NCI-H2227 (cell line): Measurements from ENCODE around the gene YARS2.

Source experiments
- DNase-seq: peaks from one replicate; lab custom pipeline; 2025; ENCODE audit not compliant: unreplicated experiment; lab: John Stamatoyannopoulos, UW

The YARS2 gene

GRCh38 chr12:32755654-32756475, at the start of gene YARS2:
Gene YARS2 (minus strand): TSS chr12:32755897. CDS start chr12:32755874, 23 bp downstream.
- DNase-seq, result peak; percentile 95

- no peak for DNase-seq
Observed at GRCh38 chr12:32804301-32804700, 48.6 kb upstream of the YARS2 start.

- no peak for DNase-seq
Observed at GRCh38 chr12:32801269-32801980, 45.7 kb upstream of the YARS2 start.

GRCh38 chr12:32794281-32794680, 38.6 kb upstream of the YARS2 start:
- no peak for DNase-seq

- DNase-seq, result no peak
Observed at GRCh38 chr12:32789916-32790315, 34.2 kb upstream of the YARS2 start.

- DNase-seq, result no peak
Observed at GRCh38 chr12:32789446-32789845, 33.7 kb upstream of the YARS2 start.

GRCh38 chr12:32788405-32788804, 32.7 kb upstream of the YARS2 start:
- DNase-seq, result no peak

GRCh38 chr12:32785557-32785956, 29.9 kb upstream of the YARS2 start:
- no peak for DNase-seq

- no peak for DNase-seq
Observed at GRCh38 chr12:32783029-32783428, 27.3 kb upstream of the YARS2 start.

- DNase-seq, result no peak
Observed at GRCh38 chr12:32780071-32780470, 24.4 kb upstream of the YARS2 start.

GRCh38 chr12:32777691-32778175, 22.0 kb upstream of the YARS2 start:
- no peak for DNase-seq

- no peak for DNase-seq
Observed at GRCh38 chr12:32777159-32777558, 21.5 kb upstream of the YARS2 start.

GRCh38 chr12:32776258-32776657, 20.6 kb upstream of the YARS2 start:
- DNase-seq, result no peak

- no peak for DNase-seq
Observed at GRCh38 chr12:32773691-32774090, 18.0 kb upstream of the YARS2 start.

GRCh38 chr12:32770141-32770540, 14.4 kb upstream of the YARS2 start:
- DNase-seq, result no peak

GRCh38 chr12:32768518-32768917, 12.8 kb upstream of the YARS2 start:
- DNase-seq, result no peak

GRCh38 chr12:32765906-32766305, 10.2 kb upstream of the YARS2 start:
- no peak for DNase-seq

GRCh38 chr12:32761716-32762115, 6.0 kb upstream of the YARS2 start:
- no peak for DNase-seq

GRCh38 chr12:32757157-32757556, 1.5 kb upstream of the YARS2 start:
- DNase-seq, result no peak

GRCh38 chr12:32756476-32757066, 874 bp upstream of the YARS2 start:
- DNase-seq, result no peak

GRCh38 chr12:32755051-32755653, 545 bp downstream of the YARS2 start:
- DNase-seq, result peak; percentile 50
